ENCODE data around the gene GPC2. TPM values are rescaled to one million over a fixed set of nuclear protein-coding genes. Genes with fewer than 3 reads are reported as not detected.

GPC2 gene
- total RNA-seq, 1 experiment from 2014 or later = 17.9 TPM

GRCh38 chr7:100190048-100190711, 13.0 kb upstream of the GPC2 start:
- TSS peak; percentile 86 for BruUV-seq (replicated peaks)
- H3K27ac ChIP-seq (ENCODE audit: low read depth, low read length) = no peak overlapping the region
- no peak for TF ChIP-seq ZBTB33 (IDR thresholded peaks at IDR 0.05; ENCODE audit: extremely low read depth, insufficient replicate concordance, low read length)
- TF ChIP-seq POLR2AphosphoS5 (IDR thresholded peaks at IDR 0.05; ENCODE audit: low read depth, low read length) = peak; percentile 31; the same call in 1 of the 2 replicates
- no peak for TF ChIP-seq YY1 (IDR thresholded peaks at IDR 0.05; ENCODE audit: extremely low read depth, insufficient replicate concordance, low read depth, low read length)
- TF ChIP-seq RAD21 (IDR thresholded peaks at IDR 0.05; ENCODE audit: low read depth) = peak; percentile 62
- TF ChIP-seq JUND (IDR thresholded peaks at IDR 0.05) = no peak
- TF ChIP-seq CEBPB (IDR thresholded peaks at IDR 0.05; ENCODE audit: low read depth) = peak; percentile 61; the same call in 1 of the 2 replicates
- TF ChIP-seq ELF1 (IDR thresholded peaks at IDR 0.05; ENCODE audit: borderline replicate concordance, low read depth) = no peak
- no peak for TF ChIP-seq SIN3A (IDR thresholded peaks at IDR 0.05; ENCODE audit: low read depth)
- no peak for TF ChIP-seq MAX (IDR thresholded peaks at IDR 0.05)
- no peak for TF ChIP-seq POLR2A (IDR thresholded peaks at IDR 0.05; ENCODE audit: borderline replicate concordance, extremely low read depth, insufficient read depth, insufficient read length)
- no peak for TF ChIP-seq EZH2phosphoT487 (IDR thresholded peaks at IDR 0.05; ENCODE audit: borderline replicate concordance)
- TF ChIP-seq ZNF274 (IDR thresholded peaks at IDR 0.05; ENCODE audit: low read depth, low read length) = no peak
- no peak for TF ChIP-seq CBX3 (IDR thresholded peaks at IDR 0.05; ENCODE audit: low read depth)
- no peak for TF ChIP-seq EZH2 (IDR thresholded peaks at IDR 0.05)
- no peak for TF ChIP-seq REST (IDR thresholded peaks at IDR 0.05; ENCODE audit: low read depth)
- TF ChIP-seq FOSL1 (IDR thresholded peaks at IDR 0.05; ENCODE audit: low read depth) = no peak
- TF ChIP-seq TCF7L2 (IDR thresholded peaks at IDR 0.05; ENCODE audit: borderline replicate concordance, extremely low read depth, insufficient read depth, insufficient read length) = no peak
- no peak for TF ChIP-seq EGR1 (IDR thresholded peaks at IDR 0.05; ENCODE audit: low read depth)
- 0 out of 2 replicates have a peak, but pooled peaks have one; percentile 35 for TF ChIP-seq SRF (IDR thresholded peaks at IDR 0.05; ENCODE audit: low read depth)
- TF ChIP-seq ZFX (IDR thresholded peaks at IDR 0.05) = no peak

More at GRCh38 chr7:100190048-100190711, 13.0 kb upstream of the GPC2 start:
- intact Hi-C loops (cut with micrococcal nuclease) = loop anchor here (10.0 kb wide), 1 partner anchor 215 kb away; no protein-coding TSS in a partner anchor
- DNase-seq (ENCODE audit: low read depth, low spot score) (peak; percentile 42), ATAC-seq (peak; percentile 80)
- Histone ChIP-seq H3K4me2 (ENCODE audit: low read length) (peak overlapping the region; percentile 15; the same call in 1 of the 2 replicates), H3K27me3 (ENCODE audit: insufficient read depth, low read length) (no peaks in the 10 kb centered on the region), H3K9ac (ENCODE audit: low read length) (no peak overlapping the region), H4K20me1 (ENCODE audit: insufficient read depth) (no peaks in the 10 kb centered on the region), H3K4me1 (ENCODE audit: control insufficient read depth in 1 of 2, insufficient read depth in 2 of 2, low read length in 2 of 2) (peaks cover 0 to 4% of the 10 kb centered on the region in 2 experiments; a peak in 2 of 4 replicates), H3K9me3 (ENCODE audit: control insufficient read depth in 1 of 2, insufficient read depth in 1 of 2, low read depth in 1 of 2, low read length in 2 of 2) (no peaks in the 10 kb centered on the region), H3K4me3 (replicated peaks in 1 of 2; ENCODE audit: low read depth in 1 of 2, low read length in 2 of 2) (no peak overlapping the region), H3K36me3 (ENCODE audit: control insufficient read depth in 1 of 2, insufficient read depth in 2 of 2, low read length in 2 of 2) (no peaks in the 10 kb centered on the region), H2AFZ (ENCODE audit: low read depth, low read length, poor library complexity, severe bottlenecking) (no peak overlapping the region), H3K9me2 (ENCODE audit: insufficient read depth) (no peaks in the 10 kb centered on the region), H3K79me2 (ENCODE audit: insufficient read depth, low read length) (no peaks in the 10 kb centered on the region)
- ChIA-PET POLR2A (interaction anchor here (1.0 kb wide), 1 partner anchor 42 kb away, joined by 3 read pairs; the partner anchor contains the start of gene LAMTOR4), RAD21 (ENCODE audit: low non-redundant PET in 1 of 2, low total read pairs in 2 of 2, uncharacterized antibody in 2 of 2, unreplicated experiment in 2 of 2) (no interaction called here), CTCF (interaction anchor here (0.8 to 2.2 kb wide), 7 partner anchors 13 to 155 kb away, joined by 3 to 11 read pairs (median 3); partner anchors contain the start of genes GPC2 and STAG3)

All from HCT116 (cell line).